Epithelial cell of esophagus (primary cell): Measurements from ENCODE around the gene ITGA2.
A peak's percentile ranks its signal among the peaks of the same experiment; 100 is the strongest.
"Not testable (repeated sequence)": the region's sequence is repeated elsewhere in the genome, so short reads cannot be mapped to it uniquely, and the experiment has no call there.

ENCODE experiments used
- DNase-seq: peaks from one replicate; pipeline ENCODE4 v3.0.0; 2010; ENCODE audit warnings: low read depth
- H3K4me3 ChIP-seq: 2 replicates; pipeline ENCODE4 v1.5.1; 2011; ENCODE audit warnings: mild to moderate bottlenecking, low read length, control low read depth
- CTCF ChIP-seq: IDR thresholded peaks from 2 replicates; pipeline ENCODE4 v1.5.1; 2011; ENCODE audit warnings: low read depth, mild to moderate bottlenecking, low read length, control low read depth, inconsistent platforms; ENCODE audit not compliant: insufficient read depth; ENCODE audit errors: missing control alignments

The ITGA2 gene

GRCh38 chr5:52963636-52964035, 25.5 kb upstream of the ITGA2 start:
- TF ChIP-seq CTCF: no peak
- H3K4me3 ChIP-seq: no peak overlapping the region
- DNase-seq: peak; percentile 57

DNA sequence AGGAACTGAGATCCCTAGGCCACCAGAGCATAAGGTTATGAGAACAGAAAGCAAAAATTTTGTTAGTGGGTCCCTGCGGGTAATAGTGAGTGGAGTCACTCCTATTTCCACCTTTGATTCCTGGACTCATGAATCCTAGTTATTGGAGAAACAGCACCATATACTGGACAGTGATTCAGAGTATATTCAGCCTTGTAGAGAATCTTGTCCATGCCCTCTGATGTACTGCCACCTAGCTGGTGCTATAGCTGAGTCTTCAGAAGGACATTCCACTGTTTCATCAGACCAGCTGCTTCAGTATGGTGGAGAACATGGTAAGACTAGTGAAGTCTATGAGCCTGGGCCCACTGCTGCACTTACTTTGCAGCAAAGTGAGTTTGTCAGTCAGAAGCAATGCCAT, 25.0 kb upstream of the ITGA2 start:
- peak; percentile 23 for TF ChIP-seq CTCF
- H3K4me3 ChIP-seq: no peak overlapping the region
- DNase-seq: peak; percentile 43

DNA sequence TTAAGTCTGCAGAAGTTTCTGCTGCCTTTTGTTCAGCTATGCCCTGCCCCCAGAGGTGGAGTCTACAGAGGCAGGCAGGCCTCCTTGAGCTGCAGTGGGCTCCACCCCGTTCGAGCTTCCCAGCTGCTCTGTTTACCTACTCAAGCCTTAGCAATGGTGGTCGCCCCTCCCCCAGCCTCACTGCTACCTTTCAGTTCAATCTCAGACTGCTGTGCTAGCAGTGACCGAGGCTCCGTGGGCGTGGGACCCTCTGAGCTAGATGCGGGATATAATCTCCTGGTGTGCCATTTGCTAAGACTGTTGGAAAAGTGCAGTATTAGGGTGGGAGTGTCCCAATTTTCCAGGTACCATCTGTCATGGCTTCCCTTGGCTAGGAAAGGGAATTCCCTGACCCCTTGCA, 13.0 kb upstream of the ITGA2 start:
- DNase-seq, H3K4me3 ChIP-seq: not testable (repeated sequence)

DNA sequence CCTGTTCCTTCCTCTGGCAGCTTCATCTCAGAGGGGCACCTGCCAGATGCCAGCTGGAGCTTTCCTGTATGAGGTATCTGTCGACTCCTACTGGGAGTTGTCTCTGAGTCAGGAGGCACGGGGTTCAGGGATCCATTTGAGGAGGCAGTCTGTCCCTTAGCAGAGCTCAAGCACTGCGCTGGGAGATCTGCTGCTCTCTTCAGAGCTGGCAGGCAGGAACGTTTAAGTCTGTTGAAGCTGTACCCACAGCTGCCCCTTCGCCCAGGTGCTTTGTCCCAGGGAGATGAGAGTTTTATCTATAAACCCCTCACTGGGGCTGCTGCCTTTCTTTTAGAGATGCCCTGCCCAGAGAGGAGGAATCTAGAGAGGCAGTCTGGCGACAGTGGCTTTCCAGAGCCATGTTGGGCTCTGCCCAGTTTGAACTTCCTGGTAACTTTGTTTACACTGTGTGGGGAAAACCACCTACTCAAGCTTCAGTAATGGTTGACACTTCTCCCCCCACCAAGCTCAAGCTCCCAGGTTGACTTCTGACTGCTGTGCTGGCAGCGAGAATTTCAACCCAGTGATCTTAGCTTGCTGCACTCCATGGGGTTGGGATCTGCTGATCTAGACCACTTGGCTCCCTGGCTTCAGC, 11.8 kb upstream of the ITGA2 start:
- H3K4me3 ChIP-seq: no peak overlapping the region
- no peak for DNase-seq
- TF ChIP-seq CTCF: no peak

- TF ChIP-seq CTCF: no peak
- H3K4me3 ChIP-seq: no peak overlapping the region
- no peak for DNase-seq
Observed at GRCh38 chr5:52981507-52981906, 7.6 kb upstream of the ITGA2 start.

GRCh38 chr5:52983731-52984636, 5.2 kb upstream of the ITGA2 start:
- DNase-seq: peak; percentile 71
- no peak for TF ChIP-seq CTCF
- H3K4me3 ChIP-seq: no peak overlapping the region

- peak; percentile 3 for TF ChIP-seq CTCF
- DNase-seq: peak; percentile 86
- H3K4me3 ChIP-seq: no peak overlapping the region
Observed at GRCh38 chr5:52985306-52985705, 3.8 kb upstream of the ITGA2 start.
